Brain pericyte (primary cell): ENCODE measurements around the gene CRK.
"Not testable (repeated sequence)": the region's sequence is repeated elsewhere in the genome, so short reads cannot be mapped to it uniquely, and the experiment has no call there.

Experiments
- DNase-seq: peaks from one replicate; pipeline ENCODE4 v3.0.0-alpha.2; 2012; ENCODE audit warnings: low read depth, low spot score

CRK gene

DNA sequence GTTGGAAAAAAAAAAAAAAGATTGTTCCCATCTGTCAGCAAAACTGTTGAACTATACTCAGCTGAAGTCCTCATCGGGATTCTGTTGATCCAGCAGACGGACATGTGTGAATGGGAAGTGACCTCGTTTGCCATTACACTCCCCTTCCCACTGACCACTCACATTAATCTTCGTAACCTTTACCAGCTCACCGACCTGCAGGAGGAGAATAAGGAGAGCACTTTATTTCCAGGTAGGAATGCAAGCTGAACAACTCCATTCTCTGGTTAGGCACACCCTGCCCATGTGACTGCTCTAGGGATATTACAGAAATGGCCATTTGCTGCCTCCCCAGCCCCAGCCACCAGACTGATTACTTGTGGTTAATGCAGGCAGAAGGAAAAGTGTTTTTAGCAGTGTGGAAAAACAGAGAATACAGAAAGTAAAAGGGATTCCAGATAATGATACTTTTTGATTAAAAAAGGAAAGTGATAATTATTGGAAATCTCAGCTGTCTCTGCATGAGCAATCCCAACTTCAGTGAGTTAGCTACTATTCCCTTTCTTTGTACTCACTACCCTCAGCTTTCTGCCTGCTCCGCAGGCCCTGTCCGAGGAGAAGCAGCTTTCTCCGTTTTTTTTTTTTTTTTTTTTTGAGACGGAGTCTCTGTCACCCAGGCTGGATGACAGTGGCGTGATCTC lies 32.4 kb downstream of the CRK start:
- DNase-seq: no peak

DNA sequence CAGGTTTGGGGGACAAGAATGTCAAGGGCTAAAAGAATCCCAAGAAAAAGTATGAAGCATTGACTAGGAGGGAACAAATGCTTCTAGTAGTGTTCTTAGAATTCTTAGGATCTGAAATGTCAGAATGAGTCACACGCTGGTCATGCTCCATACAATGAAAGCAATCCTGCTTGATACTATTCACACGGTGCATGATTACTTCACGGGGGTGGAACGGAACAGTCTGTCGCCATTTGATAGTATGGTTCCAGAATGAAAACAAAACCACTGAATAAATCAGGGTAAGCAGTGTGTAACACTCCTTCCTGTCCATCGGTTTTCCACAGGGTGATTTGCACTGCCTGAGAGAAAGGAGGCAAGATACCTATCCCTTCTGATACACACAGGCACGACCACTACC lies 33.1 kb downstream of the CRK start:
- DNase-seq: peak; percentile 68

DNA sequence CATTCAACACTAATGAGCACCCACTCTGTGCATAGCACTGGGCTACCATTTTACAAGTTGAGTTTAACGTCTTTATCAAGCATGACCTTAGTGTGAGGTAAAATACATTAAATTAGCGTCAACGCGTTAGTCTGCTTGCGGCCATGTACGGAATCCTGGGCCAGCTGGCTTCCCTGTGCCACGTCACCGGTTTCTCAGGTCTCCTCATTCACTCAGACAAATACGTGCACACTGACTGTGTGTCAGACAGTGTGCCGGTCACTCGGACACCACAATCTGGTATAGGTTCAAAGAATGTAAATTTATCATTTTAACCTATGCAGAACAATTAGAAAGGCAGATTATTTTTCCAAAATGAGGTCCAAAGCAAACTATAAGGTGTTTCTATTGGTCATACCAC lies 34.6 kb downstream of the CRK start:
- no peak for DNase-seq

DNA sequence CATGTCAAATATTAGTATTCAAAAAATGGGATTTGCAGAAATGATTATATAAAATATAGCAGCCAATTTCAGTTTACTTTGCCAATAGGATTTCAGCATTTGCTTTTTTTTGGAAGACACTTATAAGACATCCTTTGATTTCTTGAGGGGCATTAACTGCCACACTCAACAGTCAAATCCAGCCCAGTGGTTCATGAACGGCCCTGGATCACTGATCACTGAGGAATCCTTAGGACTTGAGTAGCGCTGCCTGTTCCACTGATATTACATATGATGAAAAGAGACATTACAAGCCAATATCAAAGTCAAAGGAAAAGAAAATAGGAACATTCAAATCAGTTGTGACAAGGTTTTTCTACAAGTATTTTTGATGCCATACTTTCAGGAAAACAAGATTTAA lies 35.1 kb downstream of the CRK start:
- DNase-seq: no peak

DNA sequence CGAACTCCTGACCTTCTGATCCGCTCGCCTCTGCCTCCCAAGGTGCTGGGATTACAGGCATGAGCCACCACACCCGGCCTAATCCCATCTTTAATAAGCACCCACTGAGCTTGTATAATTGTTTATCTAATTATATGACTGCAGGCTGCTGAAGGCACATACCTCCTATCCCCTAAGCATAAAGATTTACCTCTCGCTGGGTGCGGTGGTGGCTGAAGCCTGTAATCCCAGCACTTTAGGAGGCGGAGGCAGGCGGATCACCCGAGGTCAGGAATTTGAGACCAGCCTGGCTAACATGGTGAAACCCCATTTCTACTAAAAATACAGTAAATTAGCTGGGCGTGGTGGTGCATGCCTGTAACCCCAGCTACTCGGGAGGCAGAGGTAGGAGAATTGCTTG lies 35.9 kb downstream of the CRK start:
- DNase-seq: no peak

DNA sequence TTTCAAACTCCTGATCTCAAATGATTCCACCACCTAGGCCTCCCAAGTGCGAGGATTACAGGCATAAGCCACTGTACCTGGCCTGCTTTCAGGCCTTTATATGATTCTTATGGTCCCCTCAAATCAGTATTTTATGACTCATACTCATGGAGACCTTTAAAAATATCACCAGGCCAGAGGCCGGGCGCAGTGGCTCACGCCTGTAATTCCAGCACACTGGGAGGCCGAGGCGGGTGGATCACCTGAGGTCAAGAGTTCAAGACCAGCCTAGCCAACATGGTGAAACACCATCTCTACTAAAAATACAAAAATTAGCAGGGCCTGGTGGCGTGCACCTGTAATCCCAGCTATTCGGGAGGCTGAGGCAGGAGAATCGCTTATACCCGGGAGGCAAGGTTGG lies 37.6 kb downstream of the CRK start:
- DNase-seq: not testable (repeated sequence)

DNA sequence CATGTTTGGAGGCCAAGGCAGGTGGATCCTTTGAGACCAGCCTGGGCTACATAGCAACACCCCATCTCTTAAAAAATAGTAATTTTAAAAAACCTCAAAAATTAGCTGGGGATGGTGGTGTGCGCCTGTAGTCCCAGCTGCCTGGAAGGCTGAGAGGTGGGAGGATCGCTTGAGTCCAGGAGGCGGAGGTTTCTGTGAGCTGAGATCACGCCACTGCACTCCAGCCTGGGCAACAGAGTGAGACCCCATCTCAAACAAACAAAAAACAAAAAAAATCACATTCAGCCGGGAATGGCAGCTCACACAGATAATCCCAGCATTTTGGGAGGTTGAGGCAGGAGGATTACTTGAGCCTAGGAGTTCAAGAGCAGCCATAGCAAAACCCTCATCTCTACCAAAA lies 39.6 kb downstream of the CRK start:
- no peak for DNase-seq

DNA sequence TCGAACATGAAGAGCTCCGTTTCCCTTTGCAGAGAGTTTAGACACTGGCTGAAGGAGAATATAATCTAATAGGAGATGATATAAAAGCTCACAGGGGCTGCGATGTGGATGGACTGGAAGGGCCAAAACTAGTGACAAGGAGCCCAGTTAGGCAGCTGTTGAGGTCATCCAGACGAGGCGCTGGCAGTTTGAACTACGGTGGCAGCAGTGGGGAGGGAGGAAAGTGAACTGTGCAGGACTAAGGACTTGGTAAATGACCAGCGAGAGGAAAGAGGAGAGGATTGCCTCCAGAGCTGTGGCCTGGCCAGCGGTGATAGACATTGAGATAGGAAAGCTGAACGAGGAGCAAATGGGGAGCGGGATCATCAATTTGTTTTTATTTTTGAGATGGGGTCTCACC lies 41.4 kb downstream of the CRK start:
- no peak for DNase-seq

DNA sequence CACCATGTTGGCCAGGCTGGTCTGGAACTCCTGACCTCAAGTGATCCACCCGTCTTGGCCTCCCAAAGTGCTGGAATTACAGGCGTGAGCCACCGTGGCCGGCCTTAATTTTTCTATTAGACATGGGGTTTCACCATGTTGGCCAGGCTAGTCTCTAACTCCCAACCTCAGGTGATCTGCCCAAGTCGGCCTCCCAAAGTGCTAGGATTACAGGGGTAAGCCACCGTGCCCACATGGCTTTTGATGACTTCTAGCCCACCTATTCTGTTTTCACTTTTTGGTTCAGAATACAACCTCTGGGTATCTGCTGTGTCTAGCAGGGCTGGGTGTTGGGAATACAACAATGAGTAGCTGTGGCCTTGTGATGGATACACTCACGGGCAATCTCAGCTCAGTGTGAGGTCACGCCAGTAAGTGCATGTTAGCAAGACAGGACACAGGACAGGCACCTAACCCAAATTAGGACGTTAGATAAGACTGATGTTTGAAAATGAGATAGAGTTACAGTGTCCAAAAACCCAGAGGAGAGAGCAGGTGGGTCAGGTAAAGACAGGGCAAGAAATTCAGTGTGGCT lies 41.9 kb downstream of the CRK start:
- no peak for DNase-seq

DNA sequence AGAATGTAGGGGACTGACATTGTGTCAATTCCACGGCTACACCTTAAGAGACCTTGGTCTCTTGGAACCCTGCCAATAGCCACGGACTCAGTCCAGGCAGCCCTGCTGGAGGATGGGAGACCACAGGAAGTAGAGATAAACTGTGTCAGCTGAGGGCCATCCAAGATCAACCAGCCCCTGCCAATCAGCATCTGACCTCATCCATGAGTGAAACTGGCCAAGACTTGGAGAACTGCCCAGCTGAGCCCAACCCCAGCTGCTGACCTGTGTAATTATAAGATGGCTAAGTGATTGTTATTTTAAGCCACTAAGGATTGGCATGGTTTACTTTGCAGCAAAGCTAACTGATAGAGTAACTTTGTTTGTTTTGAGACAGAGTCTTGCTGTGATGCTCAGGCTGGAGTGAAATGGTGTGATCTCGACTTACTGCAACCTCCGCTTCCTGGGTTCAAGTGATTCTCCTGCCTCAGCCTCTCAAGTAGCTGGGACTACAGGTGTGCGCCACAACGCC lies 42.7 kb downstream of the CRK start:
- DNase-seq: peak; percentile 76

DNA sequence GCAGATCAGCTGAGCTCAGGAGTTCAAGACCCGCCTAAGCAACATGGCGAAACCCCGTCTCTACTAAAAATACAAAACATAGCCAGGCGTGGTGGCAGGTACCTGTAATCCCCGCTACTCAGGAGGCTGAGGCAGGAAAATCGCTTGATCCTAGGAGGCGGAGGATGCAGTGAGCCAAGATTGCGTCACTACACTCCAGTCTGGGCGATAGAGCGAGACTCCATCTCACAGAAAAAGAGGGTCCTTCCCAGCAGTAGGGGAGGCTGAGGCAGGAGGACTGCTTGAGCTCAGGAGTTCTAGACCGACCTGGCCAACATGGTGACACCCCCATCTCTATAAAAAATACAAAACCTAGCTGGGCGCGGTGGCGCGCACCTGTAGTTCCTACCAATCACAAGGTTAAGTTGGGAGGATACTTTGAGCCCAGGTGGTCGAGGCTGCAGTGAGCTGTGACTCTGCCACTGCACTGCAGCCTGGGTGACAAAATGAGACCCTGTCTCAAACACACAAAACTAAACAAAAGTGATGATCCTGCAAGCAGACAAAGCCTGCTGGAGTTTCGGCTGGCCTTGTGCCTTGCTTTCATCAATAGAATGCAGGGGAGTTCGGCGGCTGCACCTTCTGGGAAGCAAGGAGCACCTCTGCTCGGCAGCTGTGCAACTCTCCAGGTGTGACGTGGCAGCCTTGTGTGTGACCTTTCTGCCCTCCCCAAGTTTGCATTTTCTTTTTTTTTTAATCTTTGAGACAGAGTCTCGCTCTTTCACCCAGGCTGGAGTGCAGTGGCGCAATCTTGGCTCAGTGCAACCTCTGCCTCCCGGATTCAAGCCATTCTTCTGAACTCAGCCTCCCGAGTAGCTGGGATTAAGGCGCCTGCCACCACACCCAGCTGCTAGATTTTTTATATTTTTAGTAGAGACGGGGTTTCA lies 43.6 kb downstream of the CRK start:
- DNase-seq: no peak

DNA sequence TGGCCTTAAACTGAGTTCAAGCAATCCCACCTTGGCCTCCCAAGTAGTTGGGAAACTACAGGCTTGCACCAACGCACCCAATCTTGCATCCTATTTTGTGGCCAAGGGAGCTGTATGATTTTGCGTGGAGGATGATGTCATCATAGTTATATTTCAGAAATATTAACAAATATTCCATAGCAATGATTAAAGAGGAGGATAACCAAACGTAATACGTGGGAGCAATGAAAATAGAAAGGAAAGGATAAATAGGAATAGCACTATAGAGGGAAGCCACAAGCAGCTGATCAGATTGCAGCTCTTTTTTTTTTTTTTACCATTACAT lies 53.8 kb downstream of the CRK start:
- DNase-seq: no peak

DNA sequence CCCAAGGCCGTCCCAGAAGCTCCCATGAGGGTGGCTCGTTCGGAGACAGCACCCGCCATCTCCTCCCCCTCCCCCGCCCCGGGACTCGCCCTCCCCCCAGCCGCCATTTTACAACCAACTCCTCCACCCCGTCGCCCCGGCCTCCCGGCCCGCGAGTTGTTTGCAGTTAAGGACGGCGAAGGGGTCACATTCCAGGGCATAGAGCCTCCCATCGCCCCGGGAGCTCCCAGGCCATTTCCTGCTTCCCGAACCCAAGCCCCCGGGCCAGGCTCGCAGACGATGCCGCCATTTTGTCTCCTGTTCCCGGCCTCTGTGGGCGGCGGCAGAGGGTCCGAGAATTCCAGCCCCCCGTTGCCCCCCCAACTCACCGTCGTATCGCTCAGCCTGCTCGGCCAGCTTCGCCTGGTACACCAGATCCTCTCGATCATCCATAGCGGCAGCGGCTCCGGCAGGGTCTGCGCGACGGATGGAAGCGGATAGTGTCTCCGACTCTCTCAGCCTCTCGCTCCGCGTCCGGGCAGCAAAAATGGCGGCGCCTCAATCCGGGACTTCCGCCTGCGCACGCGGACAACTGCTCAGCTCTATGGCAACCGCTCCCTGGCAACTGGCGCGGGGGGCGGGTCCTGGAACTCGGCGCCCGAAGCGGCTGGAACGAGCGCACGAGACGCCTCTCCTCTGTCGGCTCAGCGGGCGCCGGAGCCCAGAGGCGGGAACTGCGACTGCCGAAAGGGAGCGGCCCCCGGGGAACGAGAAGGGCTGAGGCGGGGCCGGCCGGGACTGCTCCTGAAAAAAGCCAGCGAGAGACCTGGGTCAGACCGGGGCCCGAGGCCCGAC lies 56.1 kb downstream of the CRK start, which contains the start of gene YWHAE:
YWHAE (minus strand) TSS at position 544 of the 834 bp plus-strand sequence; CDS start at position 432, 112 bp downstream.
- peak; percentile 66 for DNase-seq

DNA sequence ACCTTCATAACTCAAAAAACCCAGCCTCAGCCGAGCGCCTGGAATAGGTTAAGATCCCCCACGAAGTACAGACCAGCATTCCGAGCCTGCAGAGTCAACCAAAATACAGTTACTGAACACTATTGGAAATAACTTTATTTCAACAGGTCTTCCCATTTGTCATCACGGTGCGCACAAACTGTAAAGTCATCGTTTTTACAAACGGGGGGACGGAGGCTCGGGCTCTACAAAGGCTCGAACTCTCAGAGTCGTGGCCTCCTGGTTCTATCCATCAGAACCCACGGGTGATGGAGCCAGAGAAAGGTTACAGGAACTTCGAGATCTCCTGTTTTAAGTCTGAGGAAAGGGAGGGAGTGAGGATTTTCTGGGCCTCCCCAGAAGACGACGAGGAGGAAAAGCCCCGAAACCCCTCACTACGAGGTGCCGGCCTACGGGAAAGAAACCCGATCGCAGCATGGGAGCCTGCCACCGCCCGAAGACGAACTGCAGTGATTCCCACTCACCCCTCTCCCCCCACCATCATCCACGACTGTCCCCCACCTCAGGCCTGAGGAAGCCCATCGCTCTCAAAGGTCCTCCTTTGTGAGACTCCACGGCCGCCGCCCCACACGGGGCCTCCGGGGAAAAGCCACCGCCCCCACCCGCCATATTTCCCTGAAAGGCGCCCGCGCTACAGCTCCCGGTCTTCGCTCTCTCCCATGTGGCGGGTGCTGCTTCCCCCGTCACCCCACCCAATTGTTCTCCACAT lies 56.9 kb downstream of the CRK start:
- no peak for DNase-seq

DNA sequence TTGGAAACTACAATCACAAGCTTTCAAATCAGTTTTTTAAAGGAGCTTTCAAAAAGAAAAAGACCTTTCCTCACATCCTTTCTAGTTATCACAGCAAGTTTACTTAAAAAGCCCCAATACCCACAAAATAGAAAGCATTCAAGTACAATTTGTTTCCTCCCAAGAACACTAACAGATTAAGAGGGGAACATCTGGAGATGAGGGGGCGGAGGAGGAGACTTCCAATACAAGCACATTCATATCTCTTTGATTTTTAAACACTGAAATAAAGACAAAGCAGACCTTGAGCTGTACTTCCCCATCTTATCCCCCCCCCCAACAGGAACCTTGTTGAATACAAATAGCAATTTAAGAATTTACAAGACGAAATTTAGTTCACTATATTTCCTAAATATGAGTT lies 58.0 kb downstream of the CRK start:
- DNase-seq: no peak

DNA sequence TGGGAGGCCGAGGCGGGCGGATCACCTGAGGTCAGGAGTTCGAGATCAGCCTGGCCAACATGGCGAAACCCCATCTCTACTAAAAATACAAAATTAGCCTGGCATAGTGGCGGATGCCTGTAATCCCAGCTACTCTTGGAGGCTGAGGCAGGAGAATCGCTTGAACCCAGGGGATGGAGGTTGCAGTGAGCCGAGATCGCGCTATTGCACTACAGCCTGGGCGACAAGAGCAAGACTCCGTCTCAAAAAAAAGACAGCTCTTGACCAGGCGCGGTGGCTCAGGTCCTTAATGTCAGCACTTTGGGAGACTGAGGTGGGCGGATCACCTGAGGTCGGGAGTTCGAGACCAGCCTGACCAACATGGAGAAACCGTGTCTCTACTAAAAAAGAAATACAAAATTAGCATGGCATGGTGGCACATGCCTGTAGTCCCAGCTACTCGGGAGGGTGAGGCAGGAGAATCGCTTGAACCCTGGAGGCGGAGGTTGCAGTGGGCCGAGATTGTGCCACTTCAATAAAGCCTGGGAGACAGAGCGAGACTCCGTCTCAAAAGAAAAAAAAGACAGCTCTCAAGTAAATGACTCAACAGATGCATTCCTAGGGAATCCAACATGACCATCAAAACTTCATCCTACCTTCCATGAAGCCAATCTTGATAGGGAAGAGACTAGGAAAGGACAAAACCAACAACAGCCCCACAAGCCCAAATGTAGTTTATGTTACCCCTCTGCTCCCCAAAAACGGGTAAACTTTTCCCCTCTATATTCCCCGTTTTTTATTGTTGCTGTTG lies 60.0 kb downstream of the CRK start:
- not testable (repeated sequence) for DNase-seq

DNA sequence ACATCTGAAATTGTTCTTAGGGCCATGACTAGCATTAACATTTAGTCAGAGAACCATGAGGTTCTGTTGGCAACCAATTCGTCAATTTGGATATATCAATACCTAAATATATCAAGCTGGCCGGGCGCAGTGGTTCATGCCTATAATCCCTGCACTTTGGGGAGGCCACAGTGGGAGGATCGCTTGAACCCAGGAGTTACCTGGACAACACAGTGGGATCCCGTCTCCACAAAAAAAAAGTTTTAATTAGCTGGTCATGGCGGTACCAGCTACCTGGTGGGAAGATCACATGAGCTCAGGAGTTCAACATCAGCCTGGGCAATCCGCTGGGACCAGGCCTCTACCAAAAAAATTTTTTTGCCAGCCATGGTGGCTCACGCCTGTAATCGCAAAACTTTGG lies 64.5 kb downstream of the CRK start:
- DNase-seq: no peak

DNA sequence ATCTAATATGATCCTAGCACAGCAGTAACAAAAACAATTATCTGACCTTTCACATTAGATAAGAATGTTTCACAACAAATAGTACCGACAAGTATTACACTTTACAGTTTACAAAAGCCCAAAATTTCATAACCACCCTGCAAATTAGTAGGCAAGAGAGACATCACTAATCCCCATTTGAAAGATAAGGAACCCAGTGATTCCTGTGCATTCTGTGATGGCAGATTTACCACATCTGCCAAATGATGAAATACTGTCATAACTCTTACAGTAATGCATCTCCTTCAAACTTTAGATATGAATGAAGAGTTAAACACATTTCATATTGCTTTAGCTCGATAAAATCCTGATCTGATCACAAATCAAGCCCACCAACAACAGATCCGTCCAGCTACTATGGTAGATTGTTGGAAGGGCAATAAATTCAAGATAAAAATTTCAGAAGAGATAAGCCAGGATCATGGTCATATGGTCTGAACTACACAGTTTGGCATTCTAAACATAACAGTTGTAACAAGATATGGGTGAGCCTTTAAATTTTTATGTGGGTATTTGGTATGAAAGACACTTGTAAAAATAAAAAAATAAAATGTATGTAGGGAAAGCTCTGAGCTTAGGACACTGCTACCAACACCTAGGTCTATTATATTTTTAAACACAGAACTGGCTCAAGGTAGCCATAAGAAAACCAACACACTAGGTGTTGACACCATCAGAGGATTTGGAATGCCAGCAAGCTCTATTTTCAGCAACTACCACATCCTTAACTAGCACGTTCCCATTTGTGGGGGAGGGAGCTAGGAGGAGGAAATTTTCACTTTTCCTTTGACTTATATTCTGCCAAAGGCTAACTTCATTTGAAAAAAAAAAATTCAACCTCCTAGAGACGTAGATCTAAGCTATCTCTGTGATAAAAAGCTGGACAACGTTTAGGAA lies 65.3 kb downstream of the CRK start:
- no peak for DNase-seq
